ENCODE measurements around the gene FZD10.

- TF ChIP-seq CTCF (IDR thresholded peaks at IDR 0.05) (no peak), POLR2A (IDR thresholded peaks at IDR 0.05) (no peak), EP300 (IDR thresholded peaks at IDR 0.05) (no peak)
These were observed 4.1 kb upstream of the FZD10 start for GRCh38 chr12:130157998-130158753.

Measured in tibial nerve (tissue), 4 donors.